ENCODE results near the gene RXFP1. TPM values are rescaled to one million over a fixed set of nuclear protein-coding genes. Genes with fewer than 3 reads are reported as not detected.

Gene RXFP1
- total RNA-seq, 4 donors from 2014 or later = not detected

DNA sequence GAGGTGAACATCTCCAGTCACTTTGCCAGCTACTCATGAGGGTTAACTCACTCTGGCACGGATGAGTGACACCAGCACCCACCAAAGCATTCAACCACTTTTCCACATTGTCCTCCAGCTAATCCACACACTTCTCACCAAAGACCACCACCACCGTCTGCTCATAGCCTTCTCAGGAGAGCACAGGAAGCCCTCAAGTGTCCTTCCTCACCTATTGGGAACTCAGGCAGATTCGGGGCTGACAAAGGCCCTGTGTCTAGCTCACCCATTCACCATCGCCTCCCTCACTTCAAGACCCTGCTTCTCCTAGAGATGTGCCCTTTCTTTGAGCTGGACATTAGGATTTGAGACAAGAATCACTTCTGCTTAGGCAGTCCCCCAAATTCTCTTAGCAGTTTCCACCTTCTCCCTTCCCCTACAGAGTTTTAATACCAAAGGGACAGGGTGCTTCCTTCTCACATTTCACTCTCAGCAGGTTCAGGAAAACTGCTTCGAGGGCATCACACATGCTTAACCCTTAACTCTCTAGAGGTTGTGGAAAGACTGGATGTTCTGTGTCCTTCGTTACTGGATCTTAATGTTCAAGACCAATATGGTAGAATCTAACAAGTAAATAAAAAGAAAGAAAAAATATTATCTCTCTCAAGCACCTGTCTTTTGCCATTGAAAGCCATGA lies 11.0 kb downstream of the RXFP1 start:
- intact Hi-C loops (cut with DNase I; ENCODE audit: low total_unique reads) = no loop called here

DNA sequence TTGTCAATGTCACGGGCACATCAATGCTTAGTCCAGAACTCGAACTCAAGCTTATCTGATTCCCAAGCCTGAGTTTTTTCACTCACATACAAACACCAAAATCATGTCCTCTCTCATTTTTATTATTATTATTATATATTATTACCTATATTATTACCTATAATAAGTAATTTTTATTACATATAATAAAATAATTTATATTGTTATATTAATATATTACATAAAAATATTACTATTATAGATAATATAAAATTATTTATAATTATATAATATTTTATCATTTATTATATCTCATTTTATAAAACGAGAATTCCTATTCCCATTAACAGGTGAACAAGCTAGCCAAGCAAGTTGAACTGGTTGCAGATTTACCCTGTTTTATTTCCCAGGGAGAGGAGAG lies 13.0 kb downstream of the RXFP1 start:
- Histone ChIP-seq H3K4me1 (no peaks in the 10 kb centered on the region), H3K9me3 (no peaks in the 10 kb centered on the region), H3K27ac (no peak overlapping the region), H3K4me3 (no peak overlapping the region), H3K36me3 (no peaks in the 10 kb centered on the region), H3K27me3 (no peaks in the 10 kb centered on the region)
- intact Hi-C loops (cut with DNase I; ENCODE audit: low total_unique reads) (no loop called here), in situ Hi-C loops (cut with MboI; ENCODE audit: low sequenced_read_pairs in 4 of 4) (no loop called here)
- ATAC-seq = no peak
- TF ChIP-seq, protein P1, sequence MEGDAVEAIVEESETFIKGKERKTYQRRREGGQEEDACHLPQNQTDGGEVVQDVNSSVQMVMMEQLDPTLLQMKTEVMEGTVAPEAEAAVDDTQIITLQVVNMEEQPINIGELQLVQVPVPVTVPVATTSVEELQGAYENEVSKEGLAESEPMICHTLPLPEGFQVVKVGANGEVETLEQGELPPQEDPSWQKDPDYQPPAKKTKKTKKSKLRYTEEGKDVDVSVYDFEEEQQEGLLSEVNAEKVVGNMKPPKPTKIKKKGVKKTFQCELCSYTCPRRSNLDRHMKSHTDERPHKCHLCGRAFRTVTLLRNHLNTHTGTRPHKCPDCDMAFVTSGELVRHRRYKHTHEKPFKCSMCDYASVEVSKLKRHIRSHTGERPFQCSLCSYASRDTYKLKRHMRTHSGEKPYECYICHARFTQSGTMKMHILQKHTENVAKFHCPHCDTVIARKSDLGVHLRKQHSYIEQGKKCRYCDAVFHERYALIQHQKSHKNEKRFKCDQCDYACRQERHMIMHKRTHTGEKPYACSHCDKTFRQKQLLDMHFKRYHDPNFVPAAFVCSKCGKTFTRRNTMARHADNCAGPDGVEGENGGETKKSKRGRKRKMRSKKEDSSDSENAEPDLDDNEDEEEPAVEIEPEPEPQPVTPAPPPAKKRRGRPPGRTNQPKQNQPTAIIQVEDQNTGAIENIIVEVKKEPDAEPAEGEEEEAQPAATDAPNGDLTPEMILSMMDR (IDR thresholded peaks at IDR 0.05 in 4 of 5, conservative IDR thresholded peaks at IDR 0.05 in 1 of 5) = no peak
- TF ChIP-seq POLR2A (IDR thresholded peaks at IDR 0.05) = no peak
- no peak for DNase-seq

More for the DNA sequence above, 11.0 kb downstream of the RXFP1 start:
- Histone ChIP-seq H3K4me1 (no peaks in the 10 kb centered on the region), H3K27me3 (no peaks in the 10 kb centered on the region), H3K36me3 (no peaks in the 10 kb centered on the region), H3K4me3 (no peak overlapping the region), H3K27ac (no peak overlapping the region), H3K9me3 (no peaks in the 10 kb centered on the region)
- DNase-seq (no peak), ATAC-seq (no peak)
- in situ Hi-C loops (cut with MboI; ENCODE audit: low sequenced_read_pairs in 4 of 4) = no loop called here
- TF ChIP-seq, protein P1 (IDR thresholded peaks at IDR 0.05 in 4 of 5, conservative IDR thresholded peaks at IDR 0.05 in 1 of 5) = no peak
- TF ChIP-seq POLR2A (IDR thresholded peaks at IDR 0.05) = no peak

DNA sequence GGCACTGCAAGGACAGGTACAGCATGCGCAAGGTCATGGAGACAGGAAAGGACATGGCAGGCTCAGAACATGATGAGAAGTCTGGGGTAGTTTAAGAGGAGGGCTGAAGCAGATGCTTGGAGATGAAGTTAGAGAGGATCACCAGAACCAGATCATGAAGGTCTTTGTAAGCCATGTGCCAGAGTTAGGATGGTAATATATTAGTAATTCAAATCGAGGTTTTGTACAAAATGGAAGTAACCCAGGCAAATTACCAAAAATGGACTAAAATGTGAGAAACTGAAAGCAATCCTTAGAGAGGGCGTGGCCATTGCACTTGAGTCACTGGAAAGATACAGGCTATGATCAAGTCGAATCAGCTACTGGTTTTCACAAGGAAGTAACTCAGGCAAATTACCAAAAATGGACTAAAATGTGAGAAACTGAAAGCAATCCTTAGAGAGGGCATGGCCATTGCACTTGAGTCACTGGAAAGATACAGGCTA lies 13.5 kb downstream of the RXFP1 start:
- TF ChIP-seq, protein P1 (IDR thresholded peaks at IDR 0.05 in 4 of 5, conservative IDR thresholded peaks at IDR 0.05 in 1 of 5) = no peak
- TF ChIP-seq POLR2A (IDR thresholded peaks at IDR 0.05) = no peak
- in situ Hi-C loops (cut with MboI; ENCODE audit: low sequenced_read_pairs in 4 of 4) (no loop called here), intact Hi-C loops (cut with DNase I; ENCODE audit: low total_unique reads) (no loop called here)
- H3K27ac ChIP-seq = no peak overlapping the region
- H3K4me3 ChIP-seq = no peak overlapping the region
- no peaks in the 10 kb centered on the region for H3K27me3 ChIP-seq
- H3K9me3 ChIP-seq = no peaks in the 10 kb centered on the region
- H3K36me3 ChIP-seq = no peaks in the 10 kb centered on the region
- ATAC-seq (no peak), DNase-seq (no peak)
- no peaks in the 10 kb centered on the region for H3K4me1 ChIP-seq

DNA sequence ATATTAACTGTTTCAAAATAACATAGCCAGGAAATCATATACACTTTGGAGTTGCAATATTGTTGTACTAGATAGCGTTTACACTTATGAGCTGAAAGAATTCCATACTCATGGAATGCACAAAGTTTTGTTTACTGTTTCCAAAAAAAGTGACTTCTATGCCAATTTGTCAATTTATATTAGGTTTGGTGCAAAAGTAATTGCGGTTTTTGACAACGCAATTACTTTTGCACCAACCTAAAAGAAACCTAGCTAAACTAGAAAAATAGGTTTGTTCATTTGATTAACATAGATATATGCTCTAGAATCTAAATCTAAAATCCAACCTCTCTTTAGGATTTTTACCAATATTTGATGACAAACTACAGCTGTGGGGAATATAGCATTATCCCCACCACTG lies 15.2 kb downstream of the RXFP1 start:
- Histone ChIP-seq H3K36me3 (no peaks in the 10 kb centered on the region), H3K27ac (no peak overlapping the region), H3K27me3 (no peaks in the 10 kb centered on the region), H3K9me3 (no peaks in the 10 kb centered on the region), H3K4me3 (no peak overlapping the region), H3K4me1 (no peaks in the 10 kb centered on the region)
- ATAC-seq (no peak), DNase-seq (no peak)
- intact Hi-C loops (cut with DNase I; ENCODE audit: low total_unique reads) = no loop called here
- in situ Hi-C loops (cut with MboI; ENCODE audit: low sequenced_read_pairs in 4 of 4) = no loop called here
- TF ChIP-seq POLR2A (IDR thresholded peaks at IDR 0.05) = no peak
- TF ChIP-seq, protein P1 (IDR thresholded peaks at IDR 0.05 in 4 of 5, conservative IDR thresholded peaks at IDR 0.05 in 1 of 5) = no peak

DNA sequence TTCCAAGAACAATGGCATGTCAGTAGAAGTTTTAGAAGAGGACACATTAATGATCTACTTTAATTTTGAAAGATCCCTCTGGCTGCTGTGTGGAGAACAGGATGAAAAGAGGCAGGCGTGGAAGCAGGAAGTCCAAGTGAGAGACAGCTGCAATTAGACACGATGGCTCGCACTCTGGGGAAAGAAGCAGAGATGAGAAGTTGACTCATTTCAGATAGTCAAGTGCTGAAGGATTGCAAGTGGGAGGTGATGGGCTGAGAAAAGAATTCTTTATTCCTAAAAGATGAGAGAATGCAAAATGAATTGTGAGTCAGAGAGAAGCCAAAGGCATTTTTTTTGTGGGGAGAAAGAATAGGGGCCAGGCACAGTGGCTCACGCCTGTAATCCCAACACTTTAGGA lies 16.5 kb downstream of the RXFP1 start:
- Histone ChIP-seq H3K27ac (no peak overlapping the region), H3K4me3 (no peak overlapping the region), H3K27me3 (no peaks in the 10 kb centered on the region), H3K36me3 (no peaks in the 10 kb centered on the region), H3K9me3 (no peaks in the 10 kb centered on the region), H3K4me1 (no peaks in the 10 kb centered on the region)
- TF ChIP-seq, protein P1 (IDR thresholded peaks at IDR 0.05 in 4 of 5, conservative IDR thresholded peaks at IDR 0.05 in 1 of 5) = no peak
- no peak for TF ChIP-seq POLR2A (IDR thresholded peaks at IDR 0.05)
- intact Hi-C loops (cut with DNase I; ENCODE audit: low total_unique reads) = no loop called here
- DNase-seq (no peak), ATAC-seq (no peak)
- in situ Hi-C loops (cut with MboI; ENCODE audit: low sequenced_read_pairs in 4 of 4) = no loop called here
